ENCODE measurements around the gene NCKAP5. TPM values are rescaled to one million over a fixed set of nuclear protein-coding genes. Genes with fewer than 3 reads are reported as not detected.

NCKAP5 gene
- total and polyA plus RNA-seq, 2 experiments from 2014 or later: 0.21 to 0.31 TPM

- H3K4me3 ChIP-seq: no peak overlapping the region
- H3K36me3 ChIP-seq: no peaks in the 10 kb centered on the region
- H3K27me3 ChIP-seq: no peaks in the 10 kb centered on the region
- no peaks in the 10 kb centered on the region for H3K9me3 ChIP-seq (ENCODE audit: low read depth)
- no peaks in the 10 kb centered on the region for H3K4me1 ChIP-seq (ENCODE audit: low read depth)
- no peak overlapping the region for H3K27ac ChIP-seq
- peak; percentile 65 to 76 for DNase-seq (ENCODE audit: low read depth in 1 of 2, low spot score in 1 of 2)
- TF ChIP-seq CTCF (IDR thresholded peaks at IDR 0.05; ENCODE audit: low read depth, low read length): peak; percentile 60
These were observed 396.8 kb downstream of the NCKAP5 start for GRCh38 chr2:133171393-133172004.

GRCh38 chr2:133169274-133169912, 398.9 kb downstream of the NCKAP5 start:
- H3K27me3 ChIP-seq: no peaks in the 10 kb centered on the region
- H3K9me3 ChIP-seq (ENCODE audit: low read depth): no peaks in the 10 kb centered on the region
- no peak overlapping the region for H3K4me3 ChIP-seq
- no peaks in the 10 kb centered on the region for H3K36me3 ChIP-seq
- no peak for TF ChIP-seq CTCF (IDR thresholded peaks at IDR 0.05; ENCODE audit: low read depth, low read length)
- H3K27ac ChIP-seq: no peak overlapping the region
- no peak for DNase-seq (ENCODE audit: low read depth in 1 of 2, low spot score in 1 of 2)
- H3K4me1 ChIP-seq (ENCODE audit: low read depth): no peaks in the 10 kb centered on the region

GRCh38 chr2:133167990-133168389, 400.3 kb downstream of the NCKAP5 start:
- Histone ChIP-seq H3K27me3 (no peaks in the 10 kb centered on the region), H3K27ac (no peak overlapping the region), H3K4me1 (ENCODE audit: low read depth) (no peaks in the 10 kb centered on the region), H3K36me3 (no peaks in the 10 kb centered on the region), H3K9me3 (ENCODE audit: low read depth) (no peaks in the 10 kb centered on the region), H3K4me3 (no peak overlapping the region)
- no peak for TF ChIP-seq CTCF (IDR thresholded peaks at IDR 0.05; ENCODE audit: low read depth, low read length)
- peak in 1 of 2 donors; percentile 7 for DNase-seq (ENCODE audit: low read depth in 1 of 2, low spot score in 1 of 2)

GRCh38 chr2:133167223-133167622, 401.0 kb downstream of the NCKAP5 start:
- Histone ChIP-seq H3K4me3 (no peak overlapping the region), H3K27me3 (no peaks in the 10 kb centered on the region), H3K4me1 (ENCODE audit: low read depth) (no peaks in the 10 kb centered on the region), H3K36me3 (no peaks in the 10 kb centered on the region), H3K9me3 (ENCODE audit: low read depth) (no peaks in the 10 kb centered on the region), H3K27ac (no peak overlapping the region)
- no peak for DNase-seq (ENCODE audit: low read depth in 1 of 2, low spot score in 1 of 2)
- TF ChIP-seq CTCF (IDR thresholded peaks at IDR 0.05; ENCODE audit: low read depth, low read length): no peak

GRCh38 chr2:133166031-133166430, 402.2 kb downstream of the NCKAP5 start:
- Histone ChIP-seq H3K36me3 (no peaks in the 10 kb centered on the region), H3K4me1 (ENCODE audit: low read depth) (no peaks in the 10 kb centered on the region), H3K27ac (no peak overlapping the region), H3K4me3 (no peak overlapping the region), H3K27me3 (no peaks in the 10 kb centered on the region), H3K9me3 (ENCODE audit: low read depth) (no peaks in the 10 kb centered on the region)
- no peak for TF ChIP-seq CTCF (IDR thresholded peaks at IDR 0.05; ENCODE audit: low read depth, low read length)
- no peak for DNase-seq (ENCODE audit: low read depth in 1 of 2, low spot score in 1 of 2)

Data from cardiac muscle cell (in vitro differentiated cells and primary cell).